ENCODE measurements around the gene EML4.
A peak's percentile ranks its signal among the peaks of the same experiment; 100 is the strongest.

The EML4 gene

DNA sequence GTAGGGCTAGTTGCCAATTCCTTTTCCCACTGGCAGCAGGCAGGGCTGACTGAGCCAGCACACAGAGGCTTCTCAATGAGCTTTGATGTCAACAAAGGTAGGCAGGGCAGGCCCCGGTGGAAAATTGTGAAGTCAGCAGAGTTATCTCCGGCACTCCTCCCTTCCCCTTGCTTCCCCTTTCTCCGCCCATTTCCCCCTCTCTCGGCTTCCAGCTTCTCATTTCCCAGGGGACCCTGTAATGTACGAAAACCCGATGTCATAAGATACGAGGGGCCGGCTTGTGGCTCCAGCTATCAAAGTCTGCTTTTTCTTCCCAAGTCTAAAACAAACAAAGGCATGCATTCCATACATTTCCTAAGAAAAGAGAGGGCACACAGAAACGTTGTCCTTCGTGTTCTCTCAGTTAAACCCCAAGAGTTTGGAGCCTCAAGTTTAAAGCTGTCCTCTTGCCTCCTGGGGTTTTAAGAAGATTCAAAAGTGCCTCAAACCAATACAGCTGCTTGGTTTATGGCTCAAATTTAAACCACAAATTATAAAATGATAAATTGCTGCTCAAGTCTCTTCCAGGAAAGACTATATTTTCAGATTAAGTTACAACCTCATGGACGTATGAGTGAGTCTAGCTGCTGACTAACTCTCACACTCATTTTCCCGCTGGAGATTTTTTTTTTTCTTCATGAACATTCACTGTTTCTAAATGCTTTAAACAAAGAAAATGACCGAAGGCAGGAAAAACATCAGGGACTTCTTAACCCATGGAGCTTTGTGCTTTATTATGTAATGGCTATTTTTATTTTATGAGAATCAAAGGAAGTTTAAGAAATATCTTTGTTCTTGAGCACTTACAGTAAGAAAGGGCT is 27.2 kb upstream of the EML4 start:
- Histone ChIP-seq H3K27ac (peak overlapping the region; percentile 64), H3K4me3 (ENCODE audit: low read depth in 1 of 2, low read length in 1 of 2) (peak overlapping the region; percentile 35 to 46), H3K36me3 (no peaks in the 10 kb centered on the region), H3K4me1 (ENCODE audit: control insufficient read depth in 1 of 2, insufficient read depth in 1 of 2, low read depth in 1 of 2, low read length in 1 of 2) (peaks cover 16 to 31% of the 10 kb centered on the region in 2 experiments), H3K9me3 (no peaks in the 10 kb centered on the region), H3K27me3 (no peaks in the 10 kb centered on the region)
- TF ChIP-seq, protein P1, sequence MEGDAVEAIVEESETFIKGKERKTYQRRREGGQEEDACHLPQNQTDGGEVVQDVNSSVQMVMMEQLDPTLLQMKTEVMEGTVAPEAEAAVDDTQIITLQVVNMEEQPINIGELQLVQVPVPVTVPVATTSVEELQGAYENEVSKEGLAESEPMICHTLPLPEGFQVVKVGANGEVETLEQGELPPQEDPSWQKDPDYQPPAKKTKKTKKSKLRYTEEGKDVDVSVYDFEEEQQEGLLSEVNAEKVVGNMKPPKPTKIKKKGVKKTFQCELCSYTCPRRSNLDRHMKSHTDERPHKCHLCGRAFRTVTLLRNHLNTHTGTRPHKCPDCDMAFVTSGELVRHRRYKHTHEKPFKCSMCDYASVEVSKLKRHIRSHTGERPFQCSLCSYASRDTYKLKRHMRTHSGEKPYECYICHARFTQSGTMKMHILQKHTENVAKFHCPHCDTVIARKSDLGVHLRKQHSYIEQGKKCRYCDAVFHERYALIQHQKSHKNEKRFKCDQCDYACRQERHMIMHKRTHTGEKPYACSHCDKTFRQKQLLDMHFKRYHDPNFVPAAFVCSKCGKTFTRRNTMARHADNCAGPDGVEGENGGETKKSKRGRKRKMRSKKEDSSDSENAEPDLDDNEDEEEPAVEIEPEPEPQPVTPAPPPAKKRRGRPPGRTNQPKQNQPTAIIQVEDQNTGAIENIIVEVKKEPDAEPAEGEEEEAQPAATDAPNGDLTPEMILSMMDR (IDR thresholded peaks at IDR 0.05) = no peak

- H3K4me3 ChIP-seq (ENCODE audit: low read depth in 1 of 2, low read length in 1 of 2) = no peak overlapping the region
- TF ChIP-seq, protein P1 (IDR thresholded peaks at IDR 0.05) = no peak
- H3K4me1 ChIP-seq (ENCODE audit: control insufficient read depth in 1 of 2, insufficient read depth in 1 of 2, low read depth in 1 of 2, low read length in 1 of 2) = peaks cover 15 to 24% of the 10 kb centered on the region in 2 experiments
- peak overlapping the region; percentile 64 for H3K27ac ChIP-seq
- H3K9me3 ChIP-seq = no peaks in the 10 kb centered on the region
- no peaks in the 10 kb centered on the region for H3K27me3 ChIP-seq
- H3K36me3 ChIP-seq = no peaks in the 10 kb centered on the region
Measured at GRCh38 chr2:42142547-42143184, 26.5 kb upstream of the EML4 start.

- Histone ChIP-seq H3K27ac (no peak overlapping the region), H3K27me3 (no peaks in the 10 kb centered on the region), H3K4me1 (ENCODE audit: control insufficient read depth in 1 of 2, insufficient read depth in 1 of 2, low read depth in 1 of 2, low read length in 1 of 2) (peaks cover 0 to 2% of the 10 kb centered on the region in 2 experiments), H3K36me3 (no peaks in the 10 kb centered on the region), H3K9me3 (no peaks in the 10 kb centered on the region), H3K4me3 (ENCODE audit: low read depth in 1 of 2, low read length in 1 of 2) (no peak overlapping the region)
- TF ChIP-seq, protein P1 (IDR thresholded peaks at IDR 0.05) = no peak
Measured at GRCh38 chr2:42147641-42148274, 21.4 kb upstream of the EML4 start.

- H3K27me3 ChIP-seq = no peaks in the 10 kb centered on the region
- no peak overlapping the region for H3K4me3 ChIP-seq (ENCODE audit: low read depth in 1 of 2, low read length in 1 of 2)
- H3K4me1 ChIP-seq (ENCODE audit: control insufficient read depth in 1 of 2, insufficient read depth in 1 of 2, low read depth in 1 of 2, low read length in 1 of 2) = no peaks in the 10 kb centered on the region
- no peaks in the 10 kb centered on the region for H3K9me3 ChIP-seq
- TF ChIP-seq, protein P1 (IDR thresholded peaks at IDR 0.05) = no peak
- H3K36me3 ChIP-seq = no peaks in the 10 kb centered on the region
- no peak overlapping the region for H3K27ac ChIP-seq
Measured at GRCh38 chr2:42150159-42150558, 19.0 kb upstream of the EML4 start.

- H3K36me3 ChIP-seq = no peaks in the 10 kb centered on the region
- H3K4me3 ChIP-seq (ENCODE audit: low read depth in 1 of 2, low read length in 1 of 2) = no peak overlapping the region
- no peaks in the 10 kb centered on the region for H3K9me3 ChIP-seq
- no peaks in the 10 kb centered on the region for H3K4me1 ChIP-seq (ENCODE audit: control insufficient read depth in 1 of 2, insufficient read depth in 1 of 2, low read depth in 1 of 2, low read length in 1 of 2)
- TF ChIP-seq, protein P1 (IDR thresholded peaks at IDR 0.05) = no peak
- H3K27me3 ChIP-seq = no peaks in the 10 kb centered on the region
- no peak overlapping the region for H3K27ac ChIP-seq
Measured at GRCh38 chr2:42153944-42154581, 15.1 kb upstream of the EML4 start.

Data from neutrophil (primary cell).